AG09319 (cell line): Measurements from ENCODE around the gene ENTREP3.
"Not testable (repeated sequence)": the region's sequence is repeated elsewhere in the genome, so short reads cannot be mapped to it uniquely, and the experiment has no call there.

Experiments used
- DNase-seq: peaks from one replicate; pipeline ENCODE4 v3.0.0-alpha.2; 2010; ENCODE audit warnings: low read depth; ENCODE audit errors: extremely low read depth
- CTCF ChIP-seq: IDR thresholded peaks from 2 replicates; pipeline ENCODE4 v1.5.1; 2011; ENCODE audit warnings: low read depth, mild to moderate bottlenecking, inconsistent platforms, low read length, moderate library complexity

The ENTREP3 gene

GRCh38 chr1:155254228-155254713 lies 1.0 kb downstream of the ENTREP3 start:
- no peak for DNase-seq
- TF ChIP-seq CTCF = no peak

- DNase-seq = no peak
- TF ChIP-seq CTCF = no peak
Measured at GRCh38 chr1:155253797-155254196, 1.5 kb downstream of the ENTREP3 start.

- TF ChIP-seq CTCF = no peak; the same call in 1 of the 2 replicates
- DNase-seq = no peak
Measured at GRCh38 chr1:155253208-155253607, 2.1 kb downstream of the ENTREP3 start.

- TF ChIP-seq CTCF = no peak
- DNase-seq = no peak
Measured at GRCh38 chr1:155251566-155251965, 3.7 kb downstream of the ENTREP3 start.

GRCh38 chr1:155250633-155251449 lies 4.4 kb downstream of the ENTREP3 start:
- peak; percentile 100 for TF ChIP-seq CTCF
- DNase-seq = peak; percentile 72

GRCh38 chr1:155250246-155250632 lies 5.0 kb downstream of the ENTREP3 start:
- no peak for DNase-seq
- TF ChIP-seq CTCF = no peak

GRCh38 chr1:155247667-155248553 lies 7.4 kb downstream of the ENTREP3 start:
- no peak for TF ChIP-seq CTCF
- DNase-seq = no peak

- not testable (repeated sequence) for DNase-seq
Measured at GRCh38 chr1:155246796-155247195, 8.5 kb downstream of the ENTREP3 start.
